Kidney glomerular epithelial cell (primary cell): ENCODE results near the gene HSF5.
"Not testable (repeated sequence)": the region's sequence is repeated elsewhere in the genome, so short reads cannot be mapped to it uniquely, and the experiment has no call there.

ENCODE experiments used
- DNase-seq: peaks from one replicate; lab custom pipeline; 2025; lab: John Stamatoyannopoulos, UW

The HSF5 gene

DNA sequence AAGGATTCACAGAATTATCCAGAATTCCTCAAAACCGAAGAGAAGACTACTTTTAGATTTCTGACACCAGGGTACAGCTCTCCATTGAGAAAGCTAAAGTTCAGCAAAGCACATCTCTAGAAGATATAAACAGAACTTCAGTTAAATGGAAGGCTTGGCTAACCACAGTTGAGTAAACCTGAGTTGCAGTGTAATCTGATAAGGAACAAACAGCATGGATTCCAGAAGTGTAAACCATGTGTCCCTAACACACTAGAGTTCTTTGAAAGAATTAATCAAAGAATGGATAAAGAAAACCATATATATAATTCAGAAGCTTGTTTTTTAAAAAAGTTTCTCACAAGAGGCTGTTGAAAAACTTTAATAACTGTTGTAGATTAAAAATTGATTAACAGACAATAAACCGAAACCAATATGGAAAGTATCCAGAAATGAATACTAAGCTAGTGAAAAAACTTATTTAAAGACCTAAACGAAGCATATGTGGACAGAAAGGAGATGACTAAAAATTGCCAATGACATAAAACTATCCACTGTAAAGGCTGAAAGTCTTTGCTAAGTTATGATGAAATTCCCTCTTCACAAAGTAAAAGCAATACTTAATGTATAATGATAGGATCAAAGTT is 75.1 kb downstream of the HSF5 start:
- DNase-seq, result no peak

DNA sequence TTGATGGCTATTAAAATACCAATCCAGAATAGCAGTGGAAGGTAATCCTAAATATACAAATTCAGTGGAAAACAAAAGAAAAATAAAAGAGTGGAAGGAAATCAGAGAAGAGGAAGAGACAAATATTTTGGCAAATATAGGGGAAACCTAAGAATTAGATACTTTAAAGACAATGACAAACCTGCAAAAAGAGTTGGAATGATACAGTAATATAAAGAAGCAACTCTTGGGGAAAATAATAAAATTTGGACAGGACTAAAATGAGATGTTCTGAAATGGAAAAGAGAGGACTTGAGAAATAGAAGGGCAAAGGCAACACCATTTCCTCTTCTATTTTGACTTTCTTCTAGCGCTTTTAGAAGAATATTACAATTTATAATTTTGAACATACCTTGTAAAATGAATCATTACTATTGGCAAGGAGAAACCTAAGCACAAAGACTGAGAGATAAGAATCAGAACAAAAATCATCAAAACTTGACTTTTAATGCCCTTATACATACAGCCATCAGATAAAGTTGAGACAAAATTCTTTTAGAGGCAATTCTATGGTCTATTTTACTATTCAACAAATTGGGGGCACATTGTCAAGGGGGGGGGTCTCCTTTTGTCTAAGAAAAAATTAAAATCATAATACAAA is 76.0 kb downstream of the HSF5 start:
- no peak for DNase-seq

GRCh38 chr17:58411408-58411894 is 76.8 kb downstream of the HSF5 start:
- DNase-seq, result no peak

GRCh38 chr17:58410714-58411407 is 77.3 kb downstream of the HSF5 start:
- no peak for DNase-seq

GRCh38 chr17:58409432-58409831 is 78.8 kb downstream of the HSF5 start:
- no peak for DNase-seq

DNA sequence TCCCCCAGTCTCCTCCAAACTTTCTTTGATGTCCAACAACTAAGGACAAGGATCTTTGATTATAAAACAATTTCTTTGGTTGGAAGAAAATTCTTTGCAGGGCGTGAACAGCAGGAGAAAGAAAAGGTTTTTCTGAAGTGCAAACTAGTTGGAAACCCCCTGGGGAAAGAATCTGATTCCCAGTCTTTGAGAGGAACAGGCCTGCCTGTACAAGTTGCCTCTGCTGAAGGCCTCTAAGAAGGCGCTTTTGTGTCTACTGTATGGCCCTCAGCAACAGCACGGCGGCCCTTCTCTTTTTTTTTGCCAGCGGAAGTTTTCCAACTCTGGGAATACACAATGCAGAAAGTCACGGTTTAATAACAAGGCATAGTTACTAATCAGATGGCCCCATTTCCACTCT is 84.9 kb downstream of the HSF5 start:
- no peak for DNase-seq

GRCh38 chr17:58402679-58403078 is 85.5 kb downstream of the HSF5 start:
- DNase-seq, result no peak

- DNase-seq, result no peak
Observed at GRCh38 chr17:58402047-58402446, 86.2 kb downstream of the HSF5 start.

GRCh38 chr17:58401287-58401686 is 86.9 kb downstream of the HSF5 start:
- no peak for DNase-seq

GRCh38 chr17:58400826-58401225 is 87.4 kb downstream of the HSF5 start:
- DNase-seq, result no peak

DNA sequence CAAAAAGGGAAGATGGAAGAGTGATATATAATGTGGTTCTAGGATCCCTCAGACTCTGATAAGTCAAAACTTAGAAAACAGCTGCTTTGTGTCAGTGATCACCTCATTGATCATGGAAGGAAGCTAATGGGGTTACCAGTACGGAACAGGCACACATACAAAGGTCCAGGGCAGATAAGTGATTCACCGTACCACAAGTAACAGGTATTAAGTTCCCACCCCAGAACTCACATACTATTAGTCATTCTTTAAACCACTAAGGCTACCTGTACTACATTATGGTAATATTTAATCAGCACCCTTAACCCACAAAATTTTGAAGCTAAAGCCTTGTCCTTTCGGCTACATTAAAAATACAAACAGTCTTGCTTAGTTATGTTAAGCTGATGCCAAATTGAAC is 88.2 kb downstream of the HSF5 start:
- DNase-seq, result no peak

- DNase-seq, result no peak
Observed at GRCh38 chr17:58398574-58399266, 89.5 kb downstream of the HSF5 start.

GRCh38 chr17:58397421-58397820 is 90.8 kb downstream of the HSF5 start:
- not testable (repeated sequence) for DNase-seq

GRCh38 chr17:58396173-58396572 is 92.0 kb downstream of the HSF5 start:
- DNase-seq, result no peak

- peak; percentile 12 for DNase-seq
Observed at GRCh38 chr17:58394534-58395223, 93.5 kb downstream of the HSF5 start.

DNA sequence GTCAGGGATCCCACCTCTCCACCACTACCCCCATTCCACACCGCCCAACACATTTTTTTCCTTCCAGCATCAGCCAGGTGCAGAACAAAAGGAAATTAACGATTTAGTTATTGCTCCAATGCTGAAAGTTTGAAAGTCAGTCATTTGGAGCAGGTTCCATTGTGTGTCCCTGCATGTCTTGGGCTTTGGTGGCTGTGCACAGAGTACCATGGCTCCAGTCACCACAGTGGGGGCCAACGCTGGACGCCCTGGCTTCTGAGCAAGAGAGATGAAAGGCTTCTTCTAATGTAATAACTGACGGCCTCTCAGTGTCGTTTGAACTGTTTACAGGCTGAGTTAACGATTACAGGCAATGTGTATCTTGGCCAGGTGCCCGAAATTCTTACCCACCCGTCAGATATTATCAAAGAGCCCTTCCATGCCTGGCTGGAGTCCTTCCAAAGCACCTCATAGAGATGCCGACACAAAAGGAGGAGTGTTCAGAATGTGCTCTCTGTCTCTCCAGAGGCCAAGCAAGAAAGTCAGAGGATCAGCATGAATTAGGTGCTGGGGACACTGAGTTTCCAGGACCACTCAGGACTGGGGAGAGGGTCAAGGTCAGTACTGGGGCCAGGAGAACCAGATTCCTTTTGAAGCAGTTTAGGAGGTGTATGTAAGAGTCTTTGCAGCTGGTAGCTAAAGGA is 96.8 kb downstream of the HSF5 start:
- DNase-seq, result peak; percentile 98

DNA sequence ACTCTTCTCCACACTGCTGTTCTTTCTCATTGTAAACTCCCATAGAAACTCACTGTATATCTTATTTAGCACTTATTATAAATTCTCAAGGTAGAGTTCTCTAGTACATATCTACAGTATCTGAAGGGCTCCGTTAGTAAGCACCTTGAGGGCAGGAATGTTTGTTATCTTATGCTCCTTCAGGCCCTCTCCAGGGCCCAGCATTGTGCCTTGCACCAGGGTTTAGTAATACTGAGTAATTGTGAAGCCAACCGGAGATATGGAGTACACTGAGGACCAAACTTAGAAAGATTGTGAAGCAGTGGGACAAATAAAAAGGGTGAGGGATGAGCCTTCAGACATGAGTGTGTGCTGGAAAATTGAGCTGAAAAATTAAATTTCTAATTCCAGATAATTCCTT is 97.3 kb downstream of the HSF5 start:
- DNase-seq, result no peak

DNA sequence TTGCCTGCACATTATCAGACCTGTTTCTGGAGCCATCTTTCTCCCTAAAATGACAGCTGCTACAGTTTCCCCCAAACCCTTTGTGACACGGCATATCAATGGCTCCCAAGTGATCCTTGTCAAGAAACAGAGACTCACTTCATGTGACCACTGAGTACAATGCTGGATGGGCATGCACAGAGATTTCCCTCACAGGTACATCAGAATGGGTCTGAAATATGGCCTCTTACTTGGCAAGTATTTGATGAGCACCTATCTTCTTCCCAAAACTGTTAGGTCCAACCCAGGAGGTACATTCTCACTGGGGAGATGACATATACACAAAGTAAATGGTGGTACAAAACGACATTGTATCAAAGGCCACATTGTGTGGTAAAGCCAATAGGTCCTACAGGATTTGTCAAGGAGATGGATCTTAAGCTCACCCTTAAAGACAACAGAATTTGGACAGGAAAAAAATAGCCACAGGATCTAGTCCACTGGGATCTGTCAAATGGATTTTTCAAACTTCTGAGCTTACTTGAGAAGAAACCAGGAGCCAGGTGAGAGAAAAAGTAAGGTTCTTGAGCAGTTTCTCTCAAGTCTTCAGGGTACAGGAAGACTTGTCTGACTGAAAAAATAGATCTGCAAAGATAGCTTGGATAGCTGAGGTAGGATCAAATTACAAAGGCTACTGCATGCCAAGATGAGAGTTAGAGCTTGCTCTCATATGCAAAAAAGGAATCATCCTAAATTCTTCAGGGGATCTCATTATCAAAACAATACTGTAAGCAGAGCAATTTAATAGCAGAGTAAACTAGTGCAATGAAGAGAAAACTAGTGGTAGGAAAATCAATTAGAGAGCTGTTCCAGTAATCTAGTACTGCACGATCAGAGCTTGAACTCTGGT is 99.7 kb downstream of the HSF5 start:
- DNase-seq, result no peak

- no peak for DNase-seq
Observed at GRCh38 chr17:58387834-58388233, 100.4 kb downstream of the HSF5 start.

- no peak for DNase-seq
Observed at GRCh38 chr17:58386708-58387107, 101.5 kb downstream of the HSF5 start.
